HepG2 (cell line): ENCODE measurements around the gene DDX24. TPM values are rescaled to one million over a fixed set of nuclear protein-coding genes. Genes with fewer than 3 reads are reported as not detected.

Experiments
- AKAP8 ChIP-seq: sonication (generic); formaldehyde crosslinking; IDR thresholded peaks from 2 replicates; pipeline ENCODE4 v1.5.1; 2020; ENCODE audit warnings: mild to moderate bottlenecking, missing genetic modification reagents
- ATF1 ChIP-seq: IDR thresholded peaks from 2 replicates; pipeline ENCODE4 v1.6.1; 2016; ENCODE audit warnings: mild to moderate bottlenecking, control low read depth
- DPF2 ChIP-seq: sonication (generic); formaldehyde crosslinking; IDR thresholded peaks from 2 replicates; pipeline ENCODE4 v1.4.0; 2020; ENCODE audit warnings: mild to moderate bottlenecking, low read depth, missing genetic modification reagents, borderline replicate concordance
- ELF3 ChIP-seq: IDR thresholded peaks from 2 replicates; pipeline ENCODE4 v1.6.1; 2016; ENCODE audit warnings: missing genetic modification reagents, missing compliant biosample characterization
- FOXP1 ChIP-seq, 2 experiments: fragments of 450-650 bp in 1 of 2; IDR thresholded peaks; 2 replicates each; pipeline ENCODE4 v1.6.1; 2017 to 2018; ENCODE audit warnings: antibody characterized with exemption in 1 of 2
- IRX3 ChIP-seq: sonication (generic); formaldehyde crosslinking; IDR thresholded peaks from 2 replicates; pipeline ENCODE4 v1.8.1; 2023; ENCODE audit warnings: mild to moderate bottlenecking, low read depth, missing genetic modification reagents, borderline replicate concordance
- MED1 ChIP-seq: sonication (generic); formaldehyde crosslinking; IDR thresholded peaks from 2 replicates; pipeline ENCODE4 v1.4.0; 2020; ENCODE audit warnings: missing genetic modification reagents
- MTERF4 ChIP-seq: sonication (generic); formaldehyde crosslinking; IDR thresholded peaks from 2 replicates; pipeline ENCODE4 v1.8.0; 2023; ENCODE audit warnings: mild to moderate bottlenecking, missing genetic modification reagents
- MTF2 ChIP-seq: sonication (generic); formaldehyde crosslinking; IDR thresholded peaks from 2 replicates; pipeline ENCODE4 v1.5.0; 2020; ENCODE audit warnings: missing genetic modification reagents, borderline replicate concordance
- NCOA1 ChIP-seq: sonication (generic); formaldehyde crosslinking; IDR thresholded peaks from 2 replicates; pipeline ENCODE4 v1.9.0; 2021; ENCODE audit warnings: missing genetic modification reagents
- NR3C1 ChIP-seq: sonication (generic); formaldehyde crosslinking; IDR thresholded peaks from 2 replicates; pipeline ENCODE4 v1.4.0; 2020; ENCODE audit warnings: missing genetic modification reagents
- PATZ1 ChIP-seq: sonication (generic); formaldehyde crosslinking; IDR thresholded peaks from 2 replicates; pipeline ENCODE4 v1.4.0; 2020; ENCODE audit warnings: missing genetic modification reagents
- REPIN1 ChIP-seq: sonication (generic); formaldehyde crosslinking; IDR thresholded peaks from 2 replicates; pipeline ENCODE4 v1.8.0; 2022; ENCODE audit warnings: missing genetic modification reagents, low read depth, mild to moderate bottlenecking, borderline replicate concordance
- SNAPC5 ChIP-seq: sonication (generic); formaldehyde crosslinking; IDR thresholded peaks from 2 replicates; pipeline ENCODE4 v1.8.1; 2023; ENCODE audit warnings: mild to moderate bottlenecking, missing genetic modification reagents, borderline replicate concordance
- SRSF1 ChIP-seq: fragments of 200-400 bp; formaldehyde crosslinking; optimal IDR thresholded peaks from 2 replicates; pipeline ENCODE3; 2017; ENCODE audit warnings: mild to moderate bottlenecking, low read depth, low read length, moderate library complexity
- TARDBP ChIP-seq: sonication (generic); formaldehyde crosslinking; IDR thresholded peaks from 2 replicates; pipeline ENCODE4 v1.8.0; 2022; ENCODE audit warnings: mild to moderate bottlenecking, missing genetic modification reagents
- TCF7 ChIP-seq: sonication (generic); IDR thresholded peaks from 2 replicates; pipeline ENCODE4 v1.6.1; 2016; ENCODE audit warnings: antibody characterized with exemption, low read depth
- TRIM24 ChIP-seq: sonication (generic); formaldehyde crosslinking; IDR thresholded peaks from 2 replicates; pipeline ENCODE4 v1.8.0; 2022; ENCODE audit warnings: mild to moderate bottlenecking, missing genetic modification reagents
- WIZ ChIP-seq: sonication (generic); formaldehyde crosslinking; IDR thresholded peaks from 2 replicates; pipeline ENCODE4 v1.5.1; 2020; ENCODE audit warnings: mild to moderate bottlenecking, missing genetic modification reagents
- ZFYVE20 ChIP-seq: sonication (generic); formaldehyde crosslinking; IDR thresholded peaks from 2 replicates; pipeline ENCODE4 v1.8.0; 2023; ENCODE audit warnings: low read depth, mild to moderate bottlenecking, moderate library complexity, missing genetic modification reagents, borderline replicate concordance
- ZNF354B ChIP-seq: sonication (generic); formaldehyde crosslinking; IDR thresholded peaks from 2 replicates; pipeline ENCODE4 v1.8.0; 2022; ENCODE audit warnings: mild to moderate bottlenecking, missing genetic modification reagents
- ZNF382 ChIP-seq: sonication (generic); formaldehyde crosslinking; IDR thresholded peaks from 2 replicates; pipeline ENCODE4 v1.5.0; 2020; ENCODE audit warnings: missing genetic modification reagents, mild to moderate bottlenecking, borderline replicate concordance
- ZNF431 ChIP-seq: sonication (generic); formaldehyde crosslinking; IDR thresholded peaks from 2 replicates; pipeline ENCODE4 v1.9.0; 2022; ENCODE audit warnings: missing genetic modification reagents, low read depth, mild to moderate bottlenecking, borderline replicate concordance
- ZNF550 ChIP-seq: sonication (generic); formaldehyde crosslinking; IDR thresholded peaks from 2 replicates; pipeline ENCODE4 v1.4.0; 2020; ENCODE audit warnings: mild to moderate bottlenecking, missing genetic modification reagents, borderline replicate concordance
- ZNF580 ChIP-seq: IDR thresholded peaks from 2 replicates; pipeline ENCODE4 v1.6.1; 2016; ENCODE audit warnings: low read depth, borderline replicate concordance
- ZNF772 ChIP-seq: sonication (generic); formaldehyde crosslinking; IDR thresholded peaks from 2 replicates; pipeline ENCODE4 v1.5.0; 2020; ENCODE audit warnings: mild to moderate bottlenecking, missing genetic modification reagents
- ZNF773 ChIP-seq: sonication (generic); formaldehyde crosslinking; IDR thresholded peaks from 2 replicates; pipeline ENCODE4 v1.4.0; 2020; ENCODE audit warnings: missing genetic modification reagents, borderline replicate concordance
- ZNF776 ChIP-seq: sonication (generic); formaldehyde crosslinking; IDR thresholded peaks from 2 replicates; pipeline ENCODE4 v1.4.0; 2020; ENCODE audit warnings: mild to moderate bottlenecking, missing genetic modification reagents
- polyA plus RNA-seq, 8 experiments: library from polyadenylated mRNA; depleted of rRNA in 3 of 8; stranded (reverse) in 7 of 8; unstranded in 1 of 8; fragments of >200 nt; fragmentation: Illumina TruSeq in 4 of 8; extraction: Trizol in 4 of 8; gene quantifications; 2 replicates each; pipeline versions ENCODE4 v1.2.1 to v1.2.3, GENCODE V29; 2011 to 2016; ENCODE audit warnings: low read depth in 4 of 8, missing spikeins in 1 of 8, mixed read lengths in 1 of 8; ENCODE audit not compliant: insufficient read depth in 1 of 8
- total RNA-seq, 5 experiments: library from RNA; depleted of rRNA; stranded (reverse); fragments of >200 nt; fragmentation: Illumina TruSeq; extraction: Trizol; gene quantifications; 2 replicates each; pipeline ENCODE4 v1.2.3, GENCODE V29; 2016; ENCODE audit warnings: low read depth in 1 of 5

DDX24 gene
- total and polyA plus RNA-seq, 2 of the 13 experiments (the other 11 are each of a cell fraction or from before 2014, with no cell fraction given) = 67.3 to 149 TPM

GRCh38 chr14:94022532-94023411, 58.2 kb downstream of the DDX24 start (continued):
- no peak for TF ChIP-seq ZFYVE20 (CRISPR knock-in tag)
- no peak for TF ChIP-seq TCF7
- no peak for TF ChIP-seq NCOA1 (CRISPR knock-in tag)
- no peak for TF ChIP-seq ZNF354B (CRISPR knock-in tag)
- TF ChIP-seq DPF2 (CRISPR knock-in tag) = 0 out of 2 replicates have a peak, but pooled peaks have one; percentile 29
- TF ChIP-seq TARDBP (CRISPR knock-in tag) = no peak
- no peak for TF ChIP-seq ZNF382
- TF ChIP-seq TRIM24 = no peak
- no peak for TF ChIP-seq IRX3 (CRISPR knock-in tag)
- TF ChIP-seq ZNF431 (CRISPR knock-in tag) = no peak
- TF ChIP-seq PATZ1 (CRISPR knock-in tag) = peak; percentile 85
- no peak for TF ChIP-seq ZNF776 (CRISPR knock-in tag)
- no peak for TF ChIP-seq ATF1 (CRISPR knock-in tag)
- TF ChIP-seq ZNF550 = 0 out of 2 replicates have a peak, but pooled peaks have one; percentile 50
- TF ChIP-seq ELF3 (CRISPR knock-in tag) = no peak
- TF ChIP-seq SNAPC5 = 0 out of 2 replicates have a peak, but pooled peaks have one; percentile 39
- no peak for TF ChIP-seq FOXP1 (IDR thresholded peaks at IDR 0.05)
- no peak for TF ChIP-seq FOXP1 (CRISPR knock-in tag; IDR thresholded peaks at IDR 0.05)
- TF ChIP-seq SRSF1 = no peak
- TF ChIP-seq ZNF772 = no peak
- no peak for TF ChIP-seq WIZ
- TF ChIP-seq MTF2 (CRISPR knock-in tag) = no peak
- TF ChIP-seq MTERF4 (CRISPR knock-in tag) = no peak
- TF ChIP-seq NR3C1 (CRISPR knock-in tag) = no peak
- TF ChIP-seq MED1 = 0 out of 2 replicates have a peak, but pooled peaks have one; percentile 18
- 0 out of 2 replicates have a peak, but pooled peaks have one; percentile 7 for TF ChIP-seq REPIN1 (CRISPR knock-in tag)
- TF ChIP-seq ZNF773 (CRISPR knock-in tag) = no peak
- TF ChIP-seq ZNF580 (CRISPR knock-in tag) = peak; percentile 51; the same call in 1 of the 2 replicates
- TF ChIP-seq AKAP8 = no peak
